EH (cell line): ENCODE data around the gene ZDHHC1.

Source experiments
- DNase-seq: peaks from one replicate; pipeline ENCODE4 v3.0.0-alpha.2; 2015; ENCODE audit warnings: low read depth

Gene ZDHHC1

DNA sequence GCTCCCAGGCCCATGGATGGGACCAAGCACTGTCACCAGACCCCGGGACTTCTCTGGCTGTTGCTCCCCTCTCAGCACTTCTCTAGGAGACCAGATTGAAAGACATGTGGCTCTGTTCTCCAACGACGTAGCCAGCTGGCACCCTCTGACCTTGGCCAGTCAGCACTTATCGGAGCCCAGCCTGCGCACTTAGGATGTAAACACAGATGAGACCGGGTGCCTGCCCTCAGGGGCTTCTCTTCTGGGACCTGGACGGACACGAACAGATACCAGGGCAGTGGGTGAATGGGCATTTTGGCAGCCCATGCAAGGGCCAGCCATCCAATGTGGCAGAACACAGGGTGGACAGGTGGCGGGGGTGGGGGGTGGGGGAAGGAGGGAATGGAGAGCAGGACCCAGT lies 6.6 kb downstream of the ZDHHC1 start:
- DNase-seq, result no peak

DNA sequence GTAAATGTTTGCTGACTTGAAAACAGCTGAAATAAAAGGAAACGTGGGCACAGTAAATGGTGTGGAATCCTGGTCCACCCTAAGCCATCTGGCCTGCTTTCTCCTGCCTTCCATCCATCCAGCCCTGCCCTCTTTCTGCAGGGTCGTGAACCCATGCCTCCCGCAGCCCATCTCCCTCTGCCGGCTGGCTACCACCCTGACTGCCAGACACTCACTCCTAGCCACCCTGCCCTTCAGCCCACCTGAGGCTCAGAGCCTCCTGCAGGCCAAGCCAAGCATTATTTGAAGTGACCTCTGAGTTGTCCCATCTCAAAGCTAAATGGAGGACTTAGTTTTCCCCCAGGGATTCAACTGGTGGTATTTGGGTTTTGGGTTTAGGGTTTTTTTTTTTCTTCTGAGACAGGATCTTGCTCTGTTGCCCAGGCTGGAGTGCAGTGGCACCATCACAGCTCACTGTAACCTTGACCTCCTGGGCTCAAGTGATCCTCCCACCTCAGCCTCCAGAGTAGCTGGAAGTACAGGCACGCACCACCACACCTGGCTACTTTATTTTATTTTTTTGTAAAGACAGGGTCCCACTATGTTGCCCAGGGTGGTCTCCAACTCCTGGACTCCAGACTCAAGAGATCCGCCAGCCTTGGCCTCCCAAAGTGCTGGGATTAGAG lies 8.4 kb downstream of the ZDHHC1 start:
- no peak for DNase-seq

DNA sequence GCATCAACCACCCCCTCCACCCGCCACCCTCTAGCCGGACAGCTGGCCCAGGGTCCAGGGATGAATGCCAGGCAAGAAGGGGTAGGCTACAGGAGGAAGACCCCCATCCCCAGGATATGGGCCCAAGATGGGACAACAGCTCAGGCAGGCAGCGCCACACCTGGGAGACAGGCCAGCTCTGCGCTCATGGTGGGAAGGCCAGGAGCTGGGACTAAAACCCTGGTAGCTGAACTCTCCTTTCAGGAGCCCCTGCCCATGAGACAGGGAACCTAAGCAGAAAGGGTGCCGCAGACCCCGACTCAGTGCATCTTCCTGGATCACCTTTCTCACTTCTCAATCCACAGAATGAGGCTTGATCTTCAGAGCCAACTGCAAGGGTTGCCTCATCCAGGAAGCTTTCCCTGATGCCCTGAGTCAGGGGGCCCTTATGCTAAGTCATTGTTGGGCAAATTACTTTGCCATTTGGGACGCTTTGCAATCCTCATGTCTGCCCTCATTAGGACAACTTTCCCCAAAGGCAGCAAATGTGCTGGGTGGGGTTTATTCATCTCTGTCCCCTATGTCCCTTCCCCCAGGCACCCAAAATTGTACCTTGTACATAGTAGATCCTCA lies 9.0 kb downstream of the ZDHHC1 start:
- peak; percentile 50 for DNase-seq

DNA sequence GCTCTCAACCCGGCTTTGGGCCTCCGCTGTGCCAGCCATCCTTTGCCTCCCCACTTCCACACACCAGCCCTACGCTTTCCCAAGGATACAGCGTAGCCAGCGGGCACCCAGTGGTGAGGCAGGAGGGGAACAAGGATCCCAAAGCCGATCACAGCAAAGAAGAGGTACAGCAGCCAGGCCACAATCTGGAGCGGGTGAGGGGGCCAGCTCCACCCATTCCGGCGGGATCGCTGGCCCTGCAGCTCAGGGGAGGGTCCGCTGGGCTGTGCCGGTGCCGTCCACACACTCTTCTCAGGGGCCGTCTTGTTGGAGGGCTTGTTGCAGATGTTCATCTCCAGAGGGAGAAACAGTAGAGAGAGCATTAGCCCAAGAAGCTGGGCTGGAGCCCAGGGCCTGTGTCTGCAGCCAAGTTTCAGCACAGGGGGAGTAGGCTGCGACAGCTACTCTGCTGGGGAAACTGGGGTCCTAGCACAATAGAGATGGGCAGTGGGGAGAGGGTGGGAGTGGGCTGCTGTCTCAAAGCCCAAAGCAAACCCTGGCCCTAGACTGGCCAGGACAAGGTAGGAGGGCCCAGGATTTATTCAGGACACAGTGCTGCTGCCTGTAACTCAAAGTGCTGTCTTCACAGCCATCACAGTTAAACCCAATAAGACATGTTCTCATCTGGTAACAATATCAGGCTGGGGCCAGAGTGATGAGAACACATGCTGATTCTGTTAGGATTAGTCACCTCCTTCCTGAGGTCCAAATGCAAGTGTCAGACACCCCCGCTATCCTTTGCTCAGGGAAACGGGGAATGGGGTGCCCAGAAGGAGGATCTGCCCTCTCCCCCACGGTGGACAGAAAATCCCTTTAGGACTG lies 9.9 kb downstream of the ZDHHC1 start:
- peak; percentile 88 for DNase-seq

DNA sequence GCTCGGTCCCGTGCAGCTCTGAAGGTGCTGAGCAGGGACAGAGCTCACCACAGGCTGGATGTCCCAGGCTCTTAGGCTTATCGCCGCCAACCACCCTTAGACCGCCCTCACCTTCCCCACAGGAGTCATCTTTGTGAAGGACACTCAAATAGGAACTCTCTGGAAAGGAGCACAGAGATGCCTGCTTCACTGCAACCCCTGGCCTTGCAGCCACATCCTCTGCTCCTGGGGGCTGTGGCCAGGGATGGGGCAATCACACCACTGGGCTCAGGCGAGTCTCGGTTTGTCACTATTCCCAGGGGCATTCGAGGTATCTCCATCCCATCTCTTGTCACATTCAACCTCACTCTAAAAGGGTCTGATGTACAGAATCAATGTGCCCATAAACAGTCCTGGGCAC lies 10.9 kb downstream of the ZDHHC1 start:
- no peak for DNase-seq

DNA sequence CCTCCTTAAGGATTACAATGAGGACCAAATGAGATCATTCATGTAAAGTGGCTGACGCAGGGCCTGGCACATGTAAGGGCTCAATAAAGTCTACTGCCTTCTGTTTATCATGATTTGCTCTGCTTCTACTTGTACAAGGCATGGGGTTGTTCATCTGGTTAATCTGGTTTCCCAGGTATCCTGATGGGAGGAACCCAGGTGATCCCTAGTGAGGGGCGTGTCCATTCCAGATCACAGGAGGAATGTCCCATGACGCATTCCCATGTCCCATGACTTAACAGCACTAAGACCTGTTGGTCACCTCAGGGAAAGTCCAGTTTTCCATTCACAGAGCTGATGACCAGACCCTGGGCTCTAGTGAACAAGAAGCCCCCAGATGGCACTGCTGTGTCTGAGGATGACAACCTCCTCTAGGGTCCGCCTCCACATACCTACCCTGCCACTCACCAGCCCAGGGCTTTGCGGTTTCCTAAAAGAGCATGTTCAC lies 11.5 kb downstream of the ZDHHC1 start:
- no peak for DNase-seq

DNA sequence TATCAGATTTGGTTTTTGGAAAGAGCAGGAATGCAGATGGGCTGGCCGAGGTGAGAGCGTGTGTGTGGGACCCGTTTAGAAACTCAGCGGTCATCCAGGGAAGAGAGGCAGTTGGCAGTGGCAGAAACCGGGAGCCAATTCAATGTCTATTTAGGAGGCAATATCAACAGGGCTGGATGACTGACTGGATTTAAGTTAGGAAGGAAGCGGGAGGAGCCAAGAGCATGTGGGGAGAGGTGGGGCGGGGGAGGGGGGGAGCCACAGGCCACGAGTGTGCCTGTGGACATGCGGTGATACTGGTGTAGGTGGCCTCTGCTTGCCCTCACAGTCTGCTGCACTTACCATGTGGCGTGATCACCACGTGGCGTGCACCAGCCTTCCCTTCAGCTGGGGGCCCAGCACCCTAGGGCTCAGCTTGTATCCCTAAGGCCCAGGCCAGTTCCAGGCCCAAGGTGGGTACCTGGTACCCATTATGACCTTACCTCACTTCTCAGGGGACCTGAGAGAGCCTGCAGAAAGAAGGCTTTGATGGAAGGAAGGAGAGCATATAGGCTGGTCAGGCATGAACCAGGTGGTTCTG lies 12.2 kb downstream of the ZDHHC1 start:
- DNase-seq, result no peak

DNA sequence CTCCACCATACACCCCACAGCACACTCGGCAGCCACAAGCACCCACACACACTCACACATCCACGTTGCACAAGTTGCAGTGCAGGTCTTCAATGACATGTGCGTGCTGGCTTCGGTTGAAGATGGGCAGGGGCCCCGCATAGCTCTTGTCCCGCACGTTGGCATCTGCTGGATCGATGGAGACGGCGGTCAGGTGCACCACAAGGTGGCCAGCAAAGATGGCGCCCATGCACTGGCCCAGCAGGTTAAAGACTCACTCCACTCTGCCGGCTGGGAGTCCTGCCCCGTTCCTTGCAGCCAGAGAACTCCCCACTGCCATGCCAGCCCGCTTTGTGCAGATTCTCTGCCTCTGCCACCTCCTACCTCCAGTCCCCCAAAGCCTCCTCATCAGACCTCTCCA lies 15.4 kb downstream of the ZDHHC1 start:
- DNase-seq, result no peak

DNA sequence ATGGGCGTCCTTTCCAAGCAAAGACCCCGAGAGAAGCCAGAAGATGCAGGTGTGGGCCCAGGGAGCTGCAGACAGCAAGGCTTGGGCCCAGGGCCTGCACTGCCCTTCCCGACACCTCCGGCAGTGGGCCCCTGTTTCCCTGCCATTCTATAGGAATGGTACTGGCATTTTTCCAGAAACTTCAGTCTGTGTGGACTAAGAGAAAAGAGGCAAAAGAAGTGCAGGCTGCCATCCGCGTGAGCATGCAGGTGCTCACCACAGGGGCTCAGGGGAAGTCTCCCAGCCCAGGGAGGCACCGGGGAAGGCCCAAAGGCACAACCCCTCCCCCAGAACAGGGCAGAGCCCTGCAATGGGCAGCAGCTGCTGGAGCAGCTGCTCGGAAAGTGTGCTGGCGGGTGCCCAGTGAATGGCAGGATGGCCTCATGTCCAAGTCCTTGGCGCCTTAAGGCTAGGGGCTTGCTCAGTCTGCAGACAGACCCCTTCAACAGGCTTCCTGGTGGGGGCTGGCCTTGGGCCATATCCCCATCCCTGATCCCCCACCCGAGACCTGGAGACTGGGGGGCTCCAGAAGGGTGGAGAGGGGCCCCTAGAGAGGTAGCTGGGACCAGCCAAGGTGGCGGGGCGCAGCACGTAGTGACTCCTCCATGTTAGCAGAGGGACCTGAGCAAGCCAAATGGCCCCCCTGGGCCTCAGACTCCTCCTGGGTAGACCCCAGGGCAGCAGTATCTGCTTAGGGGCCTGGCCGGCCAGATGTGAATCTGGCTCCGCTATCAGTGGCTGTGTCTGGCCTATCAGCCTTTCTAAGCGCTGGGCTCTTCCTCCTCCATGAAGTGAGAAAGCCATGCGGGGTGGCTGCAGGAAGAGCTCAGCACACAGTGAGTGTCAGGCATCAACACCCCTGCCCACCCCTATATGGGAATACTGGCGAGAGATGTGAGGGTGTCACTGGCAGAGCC lies 16.2 kb downstream of the ZDHHC1 start:
- no peak for DNase-seq

DNA sequence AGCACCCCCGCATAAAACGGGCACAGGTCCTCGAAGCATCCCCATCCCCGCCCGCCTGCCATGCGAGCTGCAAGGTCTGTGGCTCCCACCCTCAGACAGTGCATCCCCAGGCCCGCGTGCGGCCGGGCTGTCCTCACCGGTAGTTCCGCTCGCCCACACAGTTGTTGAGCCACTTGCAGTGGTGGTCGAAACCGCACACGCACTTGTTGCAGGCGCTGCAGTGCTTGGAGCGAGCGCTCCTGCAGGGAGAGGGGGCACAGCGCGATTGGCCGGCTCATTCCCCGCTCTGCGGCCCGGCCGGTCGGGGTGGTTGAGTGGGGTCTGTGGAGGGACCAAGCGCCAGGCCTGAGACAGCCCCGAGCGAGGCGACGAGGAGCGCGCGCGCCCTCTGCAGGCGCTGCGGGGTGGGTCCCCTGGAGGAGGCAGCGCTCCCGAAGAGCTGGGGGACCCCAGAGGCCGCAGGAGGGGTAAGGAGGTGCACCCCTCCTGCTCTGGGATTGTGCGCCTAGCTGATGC lies 17.0 kb downstream of the ZDHHC1 start:
- no peak for DNase-seq

DNA sequence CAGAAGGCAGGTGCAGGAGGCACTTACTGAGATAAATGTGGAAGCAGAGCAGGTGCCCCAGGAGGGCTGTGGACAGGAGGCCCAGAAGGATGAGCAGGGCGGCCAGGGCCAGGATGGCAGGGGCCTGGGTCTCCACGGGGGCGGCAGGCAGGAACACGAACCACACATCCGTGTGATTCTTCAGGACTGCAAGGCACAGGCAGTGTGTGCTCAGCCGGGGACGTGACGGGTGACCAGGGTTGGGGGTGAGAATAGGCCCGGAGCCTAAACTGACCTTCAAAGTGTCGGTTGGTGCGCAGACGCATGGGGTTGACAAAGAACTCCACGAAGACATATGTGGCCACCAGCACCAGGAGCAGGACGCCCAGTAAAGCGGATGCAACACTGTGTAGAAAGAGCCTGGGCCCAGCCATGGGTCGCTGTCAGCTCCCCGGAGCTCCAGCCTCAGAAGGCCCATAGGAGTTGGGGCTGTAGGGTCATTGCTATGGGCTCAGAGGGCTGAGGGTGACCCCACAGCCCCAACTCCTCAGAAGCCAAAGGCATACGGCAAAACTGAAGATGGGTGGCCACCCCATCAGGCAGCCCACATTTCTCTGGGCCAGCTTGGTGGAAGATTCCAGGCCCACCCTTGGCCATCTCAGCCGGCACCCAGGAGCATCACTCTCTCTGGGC lies 17.6 kb downstream of the ZDHHC1 start:
- DNase-seq, result no peak

DNA sequence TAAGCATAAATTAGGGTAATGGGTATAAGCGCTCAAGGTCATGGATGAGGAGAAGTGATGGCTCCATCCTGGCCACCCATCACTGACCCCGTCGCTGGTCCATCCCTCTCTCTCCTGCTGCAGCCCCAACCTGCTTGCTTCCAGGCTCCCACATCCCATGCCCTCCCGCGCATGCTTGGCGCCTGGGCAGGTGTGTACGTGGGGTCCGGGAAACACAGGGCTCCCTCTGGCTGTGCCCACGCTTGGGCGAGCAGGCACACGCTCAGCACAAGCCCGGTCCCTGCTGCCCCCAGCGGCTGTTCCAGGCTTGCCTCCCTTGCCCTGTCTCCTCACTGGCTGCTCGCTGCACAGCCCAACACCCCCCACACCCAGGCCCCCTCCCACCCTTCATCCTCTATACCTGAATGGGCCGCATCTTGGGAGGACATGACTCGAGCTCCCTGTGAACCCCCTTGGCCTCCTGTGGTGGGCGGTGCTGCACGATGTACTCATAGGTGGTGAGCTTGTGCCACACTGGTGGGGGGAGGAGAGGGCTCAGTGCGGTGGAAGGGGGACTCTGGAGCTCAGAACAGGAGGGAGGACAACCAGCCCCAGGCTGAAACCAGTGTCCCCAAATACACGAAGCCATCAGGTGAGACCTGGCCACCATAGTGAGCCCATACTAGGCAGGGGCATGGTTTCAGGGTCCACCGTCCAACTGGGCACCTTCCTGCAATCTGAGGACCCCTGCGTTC lies 18.3 kb downstream of the ZDHHC1 start:
- DNase-seq, result no peak

DNA sequence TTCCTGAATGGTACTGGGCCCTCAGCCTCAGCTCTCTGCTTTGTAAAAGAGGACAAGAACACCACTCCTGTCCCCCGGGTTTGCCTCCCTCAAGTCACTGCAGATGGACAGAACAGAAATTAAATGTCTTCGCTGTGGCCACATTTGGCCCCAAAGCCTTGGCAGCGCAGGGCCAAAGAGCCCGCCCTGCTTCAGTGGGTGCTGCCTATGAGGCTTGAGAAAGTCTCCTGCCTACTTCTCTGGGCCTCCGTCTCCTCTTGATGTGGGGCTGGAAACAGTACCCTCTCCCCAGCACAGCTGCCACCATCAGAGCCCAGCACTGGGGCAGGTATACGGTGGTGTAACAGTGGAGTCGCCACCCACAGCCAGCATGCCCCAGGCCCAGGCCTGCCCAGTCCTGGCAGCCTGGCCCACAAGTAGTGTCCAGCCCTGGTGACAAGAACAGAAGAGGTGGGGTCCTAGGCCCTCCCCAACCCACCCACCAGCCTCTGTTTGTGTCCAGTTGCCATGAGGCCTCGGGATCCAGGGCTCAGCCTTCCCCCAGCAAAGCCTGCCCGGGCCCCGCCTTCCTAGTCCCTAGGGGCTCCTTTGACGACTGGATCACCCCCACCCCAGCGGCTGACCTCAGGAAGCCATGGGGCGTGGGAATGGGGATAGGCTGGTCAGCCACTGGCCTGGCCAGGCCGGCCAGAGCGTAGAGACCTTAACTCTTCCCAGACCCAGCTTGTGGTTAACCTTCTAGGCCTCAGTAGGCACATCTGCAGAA lies 19.1 kb downstream of the ZDHHC1 start:
- no peak for DNase-seq

DNA sequence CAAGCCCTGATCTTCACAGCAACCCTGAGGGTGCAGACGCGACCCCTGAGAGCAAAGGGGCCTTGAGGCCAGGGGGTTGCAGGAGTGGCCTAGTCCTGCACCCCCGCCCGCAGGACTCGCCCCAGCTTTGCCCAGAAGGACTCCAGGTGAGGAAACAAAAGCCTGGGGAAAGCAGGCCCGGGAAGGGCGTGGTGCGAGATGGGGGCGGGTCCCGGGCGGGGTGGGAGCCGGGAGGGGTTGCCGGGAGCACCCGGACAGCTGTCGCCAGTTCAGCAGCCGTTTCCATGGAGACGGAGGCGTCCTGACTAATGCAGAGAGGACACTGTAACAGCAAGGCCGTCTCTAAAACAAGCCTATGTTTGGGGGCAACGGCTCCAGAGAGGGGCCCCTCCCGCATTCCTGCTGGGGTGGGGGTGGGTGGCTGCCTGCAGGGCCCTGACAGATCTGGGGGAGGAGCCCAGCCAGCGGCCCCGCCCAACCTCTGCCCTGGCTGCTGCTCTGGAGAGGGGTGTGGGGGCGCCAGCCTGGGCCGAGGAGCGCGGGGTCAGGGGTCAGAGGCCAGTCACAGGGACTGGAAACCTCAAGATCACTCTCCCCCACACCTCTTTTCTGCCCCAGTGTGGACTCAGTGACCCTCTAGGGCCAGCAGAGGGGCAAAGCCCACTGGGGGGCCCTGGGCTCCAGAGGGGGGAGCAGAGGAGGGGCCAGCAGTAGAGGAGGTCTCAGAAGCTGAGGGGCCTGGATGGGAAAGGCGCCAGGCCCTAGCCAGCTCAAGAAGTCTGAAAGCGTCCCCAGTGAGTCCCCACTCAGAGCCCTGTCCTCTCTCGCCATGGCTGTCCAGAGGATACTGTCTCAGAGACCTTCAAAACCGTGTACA lies 19.9 kb downstream of the ZDHHC1 start:
- DNase-seq, result peak; percentile 91

DNA sequence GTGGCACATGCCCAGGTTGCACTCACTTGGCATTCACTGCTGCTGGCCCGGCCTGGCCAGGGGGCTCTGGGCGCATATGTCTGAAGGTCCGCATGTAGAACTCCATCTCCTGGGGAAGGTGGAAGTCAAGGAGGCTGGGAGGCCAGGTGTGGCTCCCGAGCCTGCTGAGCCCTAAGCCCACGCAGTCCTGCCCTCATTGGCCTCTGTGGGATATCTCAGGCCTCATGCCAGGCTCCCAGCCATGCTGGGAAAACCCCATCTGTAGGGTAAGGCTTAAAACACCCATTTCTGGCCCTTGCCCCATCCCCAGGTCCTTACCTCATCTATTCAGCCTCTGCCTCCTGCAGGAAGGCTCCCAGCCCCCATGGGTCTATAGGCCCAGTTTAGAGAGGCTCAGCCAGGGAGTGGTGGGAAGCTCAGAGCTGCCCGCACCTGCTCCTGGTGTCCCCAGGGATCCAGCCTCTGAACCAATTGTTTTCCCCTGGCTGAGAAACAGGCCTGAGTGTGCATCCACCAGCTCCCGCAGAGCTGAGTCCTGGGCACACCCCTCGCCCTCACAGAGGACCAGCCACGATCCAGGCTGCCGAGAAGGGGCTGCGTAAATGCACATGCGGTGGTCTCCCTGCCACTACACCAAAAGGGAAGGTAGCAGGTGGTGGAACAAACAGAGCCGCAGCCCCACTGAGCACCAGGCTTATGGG lies 20.7 kb downstream of the ZDHHC1 start:
- DNase-seq, result peak; percentile 25

DNA sequence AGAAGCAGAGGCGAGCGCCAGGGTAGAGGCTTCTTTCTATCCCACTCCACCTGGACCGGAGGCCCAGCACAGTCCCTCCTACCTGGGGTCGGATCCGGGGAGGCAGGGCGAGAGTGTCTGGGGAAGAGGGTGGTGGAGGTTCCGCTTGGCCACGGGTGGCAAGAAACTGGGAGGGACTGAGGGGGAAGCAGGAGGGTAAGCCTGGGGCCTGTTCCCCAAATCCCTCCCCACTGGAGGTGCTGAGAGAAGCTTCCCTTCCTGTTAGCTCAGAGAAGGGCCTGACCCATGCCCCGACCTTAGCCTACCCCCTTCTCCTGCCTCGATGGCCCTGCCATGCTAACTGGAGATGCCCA lies 21.2 kb downstream of the ZDHHC1 start:
- DNase-seq, result no peak
